HTR-8/SVneo (cell line): ENCODE data around the gene FNDC3B.

Source experiments
- DNase-seq: peaks from one replicate; pipeline ENCODE4 v3.0.0; 2011; ENCODE audit warnings: low spot score, mixed read lengths; ENCODE audit not compliant: insufficient read length
- FAIRE-seq: peaks from 2 replicates; lab custom pipeline; 2011; peaks lifted over from hg19 to GRCh38; lab: Jason Lieb, UNC

The FNDC3B gene

GRCh38 chr3:172447611-172448579 is 408.5 kb downstream of the FNDC3B start, which contains the start of gene GHSR:
GHSR (minus strand) TSS chr3:172448456; CDS start chr3:172448413, 43 bp downstream.
- DNase-seq (no peak), FAIRE-seq (peak; percentile 52)

DNA sequence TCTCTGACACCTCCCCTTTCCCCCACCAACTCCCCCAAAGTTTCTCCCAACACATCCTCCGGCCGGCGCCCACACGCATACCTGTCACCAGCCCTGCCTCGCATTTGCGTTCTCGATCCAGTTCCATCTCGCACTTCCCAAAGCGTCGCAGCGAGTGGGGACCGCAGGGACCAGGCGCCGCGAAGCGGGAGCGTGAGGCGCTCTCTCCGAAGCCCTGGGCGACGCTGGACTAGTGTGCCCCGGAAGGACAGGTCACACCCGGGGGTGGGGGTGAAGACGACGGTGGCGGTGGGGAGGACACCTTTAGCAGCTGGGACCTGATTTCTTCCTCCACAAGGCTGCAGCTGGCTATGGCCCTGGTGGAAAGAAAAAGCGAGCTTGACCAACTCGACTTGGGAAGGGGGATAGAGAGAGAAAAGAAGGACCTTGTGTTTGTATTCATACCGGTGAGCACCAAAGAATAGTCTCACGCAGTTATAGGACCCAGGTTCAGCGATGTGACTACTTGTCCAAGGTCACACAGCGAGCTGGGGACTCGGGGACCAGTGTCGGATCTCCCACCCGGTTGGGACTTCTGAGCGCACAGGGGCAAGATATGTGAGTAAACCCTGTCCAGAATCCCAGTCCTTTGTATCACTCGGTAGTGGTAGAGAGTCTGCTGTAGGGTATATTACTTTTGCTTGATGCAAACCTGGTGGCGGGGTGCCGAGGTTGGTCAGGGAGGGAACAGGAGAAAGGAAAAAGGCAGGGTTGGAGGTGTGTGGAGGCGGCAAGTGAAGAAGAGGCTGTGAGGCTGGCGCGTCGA is 409.5 kb downstream of the FNDC3B start:
- FAIRE-seq (no peak), DNase-seq (no peak)

DNA sequence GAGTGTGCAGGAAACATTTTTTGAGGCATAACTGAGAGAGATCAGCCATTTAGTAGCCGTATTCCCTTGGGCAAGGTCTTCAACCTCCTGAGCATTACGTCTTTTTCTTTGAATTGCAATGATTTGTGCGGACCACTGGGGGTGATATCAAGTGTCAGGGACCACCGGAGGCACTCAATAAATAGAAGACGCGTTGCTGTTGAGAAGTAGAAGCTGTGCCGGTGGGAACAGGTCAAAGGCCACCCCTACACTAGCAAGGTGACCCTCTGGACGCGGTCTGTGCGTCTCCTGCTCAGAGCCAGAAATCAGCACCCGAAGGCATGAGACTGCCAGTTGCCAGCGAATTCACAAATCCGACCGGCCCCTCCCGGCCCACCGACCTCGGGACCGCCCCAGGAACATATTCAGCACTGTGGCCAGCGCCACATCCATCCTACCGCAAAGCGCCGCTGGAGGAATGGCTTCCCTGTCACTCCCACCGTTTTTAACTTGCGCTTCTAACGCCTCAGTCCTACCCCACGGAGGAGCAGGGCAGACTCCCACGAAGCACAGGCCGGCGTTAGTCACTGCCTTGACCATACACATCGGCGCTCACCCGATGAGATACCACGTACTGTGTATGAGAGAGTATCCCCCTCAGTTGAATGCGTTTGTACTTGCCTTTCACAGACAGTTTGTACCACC is 410.2 kb downstream of the FNDC3B start:
- DNase-seq (no peak), FAIRE-seq (no peak)
